SJSA1 (cell line): ENCODE data around the gene FBXL2. TPM values are rescaled to one million over a fixed set of nuclear protein-coding genes. Genes with fewer than 3 reads are reported as not detected.
A peak's percentile ranks its signal among the peaks of the same experiment; 100 is the strongest.
"Not testable (repeated sequence)": the region's sequence is repeated elsewhere in the genome, so short reads cannot be mapped to it uniquely, and the experiment has no call there.

Experiments used
- DNase-seq, 2 experiments: peaks; one replicate each; pipeline ENCODE4 v3.0.0-alpha.2; 2015 to 2020; ENCODE audit warnings: low spot score in 2 of 2, low read depth in 1 of 2
- H3K27ac ChIP-seq: fragments of 250-450 bp; sonication (Bioruptor Pico); 2 replicates; pipeline ENCODE4 v1.5.1; 2020; ENCODE audit warnings: mild to moderate bottlenecking, moderate library complexity
- H3K27me3 ChIP-seq: fragments of 250-450 bp; sonication (Bioruptor Pico); replicated peaks from 2 replicates; pipeline ENCODE4 v1.5.1; 2020; ENCODE audit warnings: mild to moderate bottlenecking, moderate library complexity
- H3K36me3 ChIP-seq: fragments of 250-450 bp; sonication (Bioruptor Pico); 2 replicates; pipeline ENCODE4 v1.5.1; 2020; ENCODE audit warnings: mild to moderate bottlenecking
- H3K4me1 ChIP-seq: fragments of 250-450 bp; sonication (Bioruptor Pico); replicated peaks from 2 replicates; pipeline ENCODE4 v1.6.1; 2021; ENCODE audit warnings: mild to moderate bottlenecking
- H3K4me3 ChIP-seq: fragments of 250-450 bp; sonication (Bioruptor Pico); 2 replicates; pipeline ENCODE4 v1.5.1; 2020; ENCODE audit warnings: mild to moderate bottlenecking
- H3K9me3 ChIP-seq: fragments of 250-450 bp; sonication (Bioruptor Pico); replicated peaks from 2 replicates; pipeline ENCODE4 v1.5.1; 2020; ENCODE audit warnings: mild to moderate bottlenecking
- total RNA-seq: library from RNA; depleted of rRNA; stranded (reverse); fragments of >200 nt; shearing (Covaris generic); gene quantifications from 2 replicates; pipeline ENCODE4 v1.2.3, GENCODE V29; 2014

Gene FBXL2
- total RNA-seq, 1 experiment from 2014 or later, result 11.2 TPM

DNA sequence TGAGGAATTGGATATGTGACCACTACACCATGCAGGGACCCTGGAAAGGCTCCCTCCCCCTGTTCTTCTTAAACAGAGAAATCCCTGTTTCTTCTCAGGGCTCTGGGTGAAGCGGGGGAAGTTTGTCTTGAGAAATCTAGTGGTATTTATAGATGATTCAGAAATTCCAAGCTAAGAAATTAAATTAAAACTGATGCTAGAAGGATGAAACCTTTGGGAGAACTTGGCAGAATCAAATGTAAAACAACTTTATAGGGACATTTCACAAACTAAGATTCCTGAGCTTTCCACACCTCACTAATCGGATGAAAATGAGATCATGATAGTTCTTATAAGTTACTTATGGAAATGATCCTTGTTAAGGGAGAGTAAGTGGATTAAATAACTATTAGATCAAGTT is 54.2 kb downstream of the FBXL2 start:
- Histone ChIP-seq H3K4me3 (no peak overlapping the region), H3K27ac (no peak overlapping the region), H3K27me3 (no peaks in the 10 kb centered on the region), H3K4me1 (no peaks in the 10 kb centered on the region), H3K9me3 (no peaks in the 10 kb centered on the region), H3K36me3 (no peaks in the 10 kb centered on the region)
- DNase-seq, result no peak

DNA sequence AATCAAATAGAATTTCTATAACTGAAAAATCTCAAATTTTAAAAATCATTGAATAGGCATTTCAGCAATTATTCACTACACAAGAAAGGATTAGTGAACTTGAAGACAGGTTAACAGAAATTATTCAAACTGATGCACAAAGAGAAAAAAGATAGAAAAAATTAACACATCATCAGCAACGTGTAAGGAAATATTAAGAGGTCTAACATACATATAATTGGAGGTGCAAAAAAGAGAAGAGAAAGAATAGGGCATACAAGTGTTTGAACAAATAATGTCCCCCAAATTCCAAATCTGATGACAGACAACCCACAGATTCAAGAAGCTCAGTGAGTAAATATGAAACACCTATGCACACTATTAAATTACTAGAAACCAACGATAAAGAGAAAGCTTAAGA is 57.1 kb downstream of the FBXL2 start:
- no peak for DNase-seq
- Histone ChIP-seq H3K27ac (no peak overlapping the region), H3K27me3 (no peaks in the 10 kb centered on the region), H3K4me3 (no peak overlapping the region), H3K36me3 (no peaks in the 10 kb centered on the region), H3K4me1 (no peaks in the 10 kb centered on the region), H3K9me3 (no peaks in the 10 kb centered on the region)

DNA sequence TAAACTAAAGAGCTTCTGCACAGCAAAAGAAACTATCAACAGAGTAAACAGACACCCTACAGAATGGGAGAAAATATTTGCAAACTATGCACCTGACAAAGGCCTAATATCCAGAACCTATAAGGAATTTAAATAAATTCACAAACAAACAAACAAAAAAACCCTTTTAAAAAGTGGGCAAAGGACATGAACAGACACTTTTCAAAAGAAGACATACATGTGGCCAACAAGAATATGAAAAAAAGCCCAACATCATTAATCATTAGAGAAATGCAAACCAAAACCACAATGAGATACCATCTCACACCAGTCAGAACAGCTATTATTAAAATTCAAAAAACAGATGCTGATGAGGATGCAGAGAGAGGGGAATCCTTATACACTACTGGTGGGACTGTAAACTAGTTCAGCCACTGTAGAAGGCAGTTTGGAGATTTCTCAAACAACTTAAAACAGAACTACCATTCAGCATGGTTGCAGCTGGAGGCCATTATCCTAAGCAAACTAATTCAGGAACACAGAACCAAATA is 61.8 kb downstream of the FBXL2 start:
- not testable (repeated sequence) for H3K27ac ChIP-seq, H3K27me3 ChIP-seq

DNA sequence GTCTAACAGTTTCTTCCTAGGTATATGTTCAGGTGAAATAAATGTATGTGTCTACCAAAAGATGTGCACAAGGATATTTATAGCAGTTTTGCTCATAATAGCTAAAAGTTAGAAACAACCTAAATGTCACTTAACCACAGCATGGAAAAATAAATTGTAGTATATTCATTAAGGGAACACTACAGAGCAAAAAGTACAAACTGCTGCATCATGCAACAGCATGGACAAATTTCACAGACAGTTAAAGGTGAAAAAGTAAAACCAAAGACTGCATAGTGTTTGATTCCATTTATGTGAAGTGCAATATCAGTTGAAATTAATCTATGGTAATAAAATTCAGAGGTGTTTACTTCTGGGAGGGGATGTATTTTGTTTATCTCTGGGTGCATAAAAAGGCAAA is 62.5 kb downstream of the FBXL2 start:
- DNase-seq, result no peak
- no peaks in the 10 kb centered on the region for H3K27me3 ChIP-seq
- H3K27ac ChIP-seq, result no peak overlapping the region
- no peaks in the 10 kb centered on the region for H3K36me3 ChIP-seq
- no peak overlapping the region for H3K4me3 ChIP-seq
- H3K4me1 ChIP-seq, result no peaks in the 10 kb centered on the region
- H3K9me3 ChIP-seq, result no peaks in the 10 kb centered on the region

More for the DNA sequence above, 61.8 kb downstream of the FBXL2 start:
- not testable (repeated sequence) for H3K9me3 ChIP-seq, H3K4me3 ChIP-seq, H3K4me1 ChIP-seq, DNase-seq, H3K36me3 ChIP-seq

DNA sequence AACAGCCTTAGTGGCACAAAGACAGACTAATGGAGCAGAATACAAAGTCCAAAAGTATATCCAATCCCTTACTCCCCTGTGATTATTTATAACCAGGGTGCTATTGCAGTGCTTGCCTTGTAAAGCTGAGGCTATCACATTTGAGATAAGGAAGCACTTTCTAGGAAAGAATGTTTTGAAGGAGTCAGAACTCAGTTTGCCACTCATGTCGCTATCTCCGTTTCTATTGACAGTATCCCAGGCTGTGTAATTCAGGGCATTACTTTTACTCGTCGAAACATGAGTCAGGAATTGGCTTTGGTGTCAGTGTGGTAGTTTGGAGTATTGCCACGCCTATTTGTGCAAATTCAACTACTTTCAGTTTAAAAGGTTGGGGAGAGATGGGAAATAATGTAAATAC is 78.4 kb downstream of the FBXL2 start:
- no peak for DNase-seq
- no peaks in the 10 kb centered on the region for H3K27me3 ChIP-seq
- H3K27ac ChIP-seq, result no peak overlapping the region
- H3K4me1 ChIP-seq, result peaks cover 18% of the 10 kb centered on the region
- no peaks in the 10 kb centered on the region for H3K36me3 ChIP-seq
- no peak overlapping the region for H3K4me3 ChIP-seq
- H3K9me3 ChIP-seq, result no peaks in the 10 kb centered on the region

DNA sequence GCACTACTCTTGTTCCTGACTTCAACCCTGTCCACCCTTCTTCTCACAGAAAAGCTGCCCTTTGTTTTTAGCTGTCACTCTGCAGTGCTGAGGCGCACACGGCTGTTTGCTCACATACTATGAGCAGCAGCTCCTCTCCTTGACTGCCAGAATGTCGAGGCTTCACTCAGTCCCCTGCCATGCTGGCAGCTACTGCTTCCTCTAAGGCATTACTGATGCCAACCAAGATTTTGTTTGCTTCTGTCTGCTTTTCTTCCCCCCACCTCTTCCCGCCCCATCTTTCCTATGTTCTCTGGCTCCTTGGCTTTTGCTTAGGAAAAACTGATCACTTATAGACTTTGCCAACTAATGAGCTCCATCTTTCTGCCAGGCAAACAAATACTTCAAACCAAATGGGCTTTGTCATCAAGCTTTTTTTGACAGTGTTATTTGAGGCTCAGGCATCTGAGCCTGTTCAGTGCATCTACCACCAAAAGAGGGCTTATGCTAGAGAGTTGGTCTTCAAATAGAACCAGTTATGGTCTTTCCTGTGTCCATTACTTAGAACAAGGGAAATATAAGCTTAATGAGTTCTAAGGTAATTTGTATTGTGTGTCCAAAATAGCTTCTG is 81.0 kb downstream of the FBXL2 start:
- DNase-seq, result no peak
- peaks cover 27% of the 10 kb centered on the region for H3K4me1 ChIP-seq
- no peak overlapping the region for H3K4me3 ChIP-seq
- no peak overlapping the region for H3K27ac ChIP-seq
- no peaks in the 10 kb centered on the region for H3K9me3 ChIP-seq
- H3K36me3 ChIP-seq, result peaks cover 7% of the 10 kb centered on the region
- no peaks in the 10 kb centered on the region for H3K27me3 ChIP-seq

DNA sequence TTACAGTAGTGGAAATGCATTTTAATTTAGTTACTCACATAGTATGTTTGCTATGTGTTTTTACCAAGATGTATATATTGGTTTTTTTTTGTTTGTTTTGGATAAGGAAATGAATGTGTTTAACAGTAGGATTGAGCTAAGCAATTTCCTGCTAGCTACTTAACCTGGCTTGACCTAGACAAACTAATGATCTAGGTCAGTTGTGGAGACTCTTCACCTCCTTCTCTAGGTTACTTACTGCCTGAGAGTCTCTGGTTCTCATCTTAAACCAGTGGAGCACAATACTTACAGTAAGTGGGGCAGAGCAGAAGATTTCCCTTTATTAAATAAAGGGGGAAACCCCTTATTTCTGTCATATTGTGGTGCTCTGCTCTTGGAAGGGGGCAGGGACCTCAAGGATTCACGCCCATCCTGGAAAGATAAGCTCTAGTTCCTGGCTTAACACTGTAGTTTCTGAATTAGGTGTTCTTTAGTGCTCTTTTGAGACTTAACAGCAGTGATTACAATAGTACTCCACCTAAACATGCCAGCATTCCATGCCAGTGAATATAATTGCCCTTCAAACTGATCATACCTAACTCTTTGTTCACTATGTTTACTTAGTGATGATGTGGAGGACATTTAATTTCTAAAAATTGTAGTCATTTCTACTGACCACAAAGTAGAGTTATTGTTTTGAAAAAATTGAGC is 83.0 kb downstream of the FBXL2 start:
- Histone ChIP-seq H3K36me3 (peaks cover 9% of the 10 kb centered on the region), H3K4me3 (no peak overlapping the region), H3K4me1 (peaks cover 37% of the 10 kb centered on the region), H3K9me3 (no peaks in the 10 kb centered on the region), H3K27me3 (no peaks in the 10 kb centered on the region), H3K27ac (peak overlapping the region; percentile 89)
- peak in 1 of 2 experiments; percentile 71 for DNase-seq

DNA sequence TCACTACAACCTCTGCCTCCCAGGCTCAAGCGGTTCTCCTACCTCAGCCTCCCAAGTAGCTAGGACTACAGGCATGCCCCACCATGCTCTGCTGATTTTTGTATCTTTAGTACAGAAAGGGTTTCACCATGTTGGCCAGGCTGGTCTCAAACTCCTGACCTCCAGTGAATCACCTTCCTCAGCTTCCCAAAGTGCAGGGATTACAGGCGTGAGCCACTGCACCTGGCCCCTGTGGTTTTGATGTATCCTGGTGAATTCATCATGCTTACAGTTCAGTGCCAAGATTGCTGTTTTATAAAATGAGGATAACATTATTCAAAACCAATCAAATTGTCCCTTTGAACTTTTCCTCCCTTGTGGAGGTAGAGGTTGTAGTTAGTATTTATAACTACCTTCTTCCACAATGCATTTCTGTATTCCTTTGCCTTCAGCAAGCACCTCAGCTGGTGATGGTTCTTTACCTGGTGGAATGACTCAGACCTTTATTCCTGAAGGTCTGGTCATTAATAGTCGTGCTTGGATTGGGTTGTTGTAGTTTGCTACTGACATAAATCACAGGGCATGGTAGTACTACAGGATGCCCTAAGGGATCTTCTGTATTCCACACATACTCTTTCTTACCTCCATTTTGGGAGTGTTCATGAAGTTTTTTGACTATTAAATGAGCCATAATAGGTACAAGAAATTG is 86.0 kb downstream of the FBXL2 start:
- H3K36me3 ChIP-seq, result peaks cover 15% of the 10 kb centered on the region
- H3K4me3 ChIP-seq, result no peak overlapping the region
- no peak for DNase-seq
- no peak overlapping the region for H3K27ac ChIP-seq
- H3K9me3 ChIP-seq, result no peaks in the 10 kb centered on the region
- H3K27me3 ChIP-seq, result no peaks in the 10 kb centered on the region
- H3K4me1 ChIP-seq, result peaks cover 30% of the 10 kb centered on the region

DNA sequence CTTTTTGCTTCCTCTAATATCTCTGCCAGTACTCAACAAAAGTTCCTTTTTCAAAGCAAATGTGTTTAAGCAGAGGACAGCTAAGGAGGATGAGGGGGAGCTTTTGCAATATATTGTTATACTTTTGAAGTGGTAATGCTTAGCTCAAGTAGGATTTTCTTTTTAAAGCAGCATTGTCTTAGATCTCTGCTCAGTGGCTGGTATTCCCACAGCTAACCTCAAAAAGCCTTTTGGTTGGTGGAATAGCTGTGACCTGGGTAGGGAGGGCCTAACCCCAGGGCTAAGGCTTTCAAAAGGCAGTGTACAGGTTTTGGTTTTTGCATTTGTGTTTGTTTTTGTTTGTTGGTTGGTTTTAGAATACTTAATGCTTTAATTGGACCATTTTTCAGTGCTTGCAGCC is 86.8 kb downstream of the FBXL2 start:
- no peaks in the 10 kb centered on the region for H3K27me3 ChIP-seq
- no peak for DNase-seq
- H3K36me3 ChIP-seq, result peaks cover 15% of the 10 kb centered on the region
- no peaks in the 10 kb centered on the region for H3K9me3 ChIP-seq
- peaks cover 28% of the 10 kb centered on the region for H3K4me1 ChIP-seq
- H3K4me3 ChIP-seq, result no peak overlapping the region
- H3K27ac ChIP-seq, result no peak overlapping the region

DNA sequence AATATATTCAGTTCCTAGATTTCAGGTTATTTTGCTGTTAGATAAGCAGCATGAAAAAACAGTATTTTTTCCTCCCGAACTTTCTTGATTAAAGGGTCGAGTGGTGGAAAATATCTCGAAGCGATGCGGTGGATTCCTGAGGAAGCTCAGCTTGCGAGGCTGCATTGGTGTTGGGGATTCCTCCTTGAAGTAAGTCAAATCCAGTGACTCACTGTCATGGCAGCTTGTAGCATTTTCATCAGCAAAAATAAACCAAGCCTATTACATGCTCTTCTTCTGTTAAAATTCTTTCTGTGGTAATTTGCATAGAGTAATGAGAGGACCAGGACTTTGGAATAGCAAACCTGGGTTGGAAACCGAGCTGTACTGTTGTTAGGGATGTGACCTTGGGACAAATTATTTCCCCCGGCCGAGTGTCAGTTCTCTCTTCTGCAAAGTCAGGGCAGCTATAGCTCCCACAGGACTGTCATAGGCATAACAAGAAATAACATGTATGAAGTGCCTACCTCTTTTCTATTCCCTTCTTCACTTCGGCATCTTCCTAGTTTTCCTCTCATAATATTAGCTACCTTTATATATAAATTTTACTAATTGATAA is 87.4 kb downstream of the FBXL2 start:
- Histone ChIP-seq H3K27me3 (no peaks in the 10 kb centered on the region), H3K4me1 (peaks cover 28% of the 10 kb centered on the region), H3K36me3 (peaks cover 15% of the 10 kb centered on the region), H3K9me3 (no peaks in the 10 kb centered on the region), H3K4me3 (no peak overlapping the region), H3K27ac (no peak overlapping the region)
- DNase-seq, result peak; percentile 18 to 44

DNA sequence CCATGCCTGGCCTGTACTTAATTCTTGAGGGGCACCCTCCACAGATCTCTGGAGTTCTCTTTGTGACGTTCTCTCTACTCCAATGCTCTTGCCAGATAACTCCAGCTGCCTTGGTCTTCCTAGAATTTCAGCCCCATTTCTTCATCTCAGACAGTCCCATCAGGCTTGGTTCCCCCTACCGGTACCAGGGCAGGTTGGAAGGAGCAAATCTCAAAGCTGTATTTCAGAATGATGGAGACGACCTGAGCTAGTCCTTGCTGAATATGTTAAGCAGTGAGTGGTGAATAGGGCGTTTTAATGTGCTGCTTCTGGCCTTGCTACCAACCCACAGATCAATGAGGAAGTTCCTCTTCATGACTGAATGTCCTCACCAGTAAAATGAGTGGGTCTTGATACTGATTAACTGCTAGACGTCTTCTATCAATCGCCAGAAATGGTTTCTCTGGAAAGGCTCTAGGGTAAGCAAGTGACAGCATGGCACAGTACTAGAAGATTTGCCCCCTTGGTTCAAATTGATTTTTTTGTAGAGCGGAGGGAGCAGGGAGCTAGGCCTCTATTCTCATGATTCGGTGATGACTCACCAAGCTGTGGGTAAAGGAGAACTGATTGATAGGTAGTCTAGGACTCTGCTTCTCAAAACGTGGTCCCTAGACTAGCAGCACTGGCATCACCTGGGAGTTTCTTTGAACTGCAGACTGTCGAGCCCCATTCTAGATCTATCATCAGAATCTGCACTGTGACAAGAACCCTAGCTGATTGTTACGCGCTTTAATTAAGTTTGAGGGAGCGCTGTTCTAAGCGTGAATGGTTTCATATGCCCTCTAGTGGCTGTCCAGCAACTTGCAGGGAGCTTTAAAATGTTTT is 95.2 kb downstream of the FBXL2 start:
- H3K27me3 ChIP-seq, result no peaks in the 10 kb centered on the region
- no peak overlapping the region for H3K27ac ChIP-seq
- peaks cover 6% of the 10 kb centered on the region for H3K4me1 ChIP-seq
- peaks cover 21% of the 10 kb centered on the region for H3K36me3 ChIP-seq
- H3K9me3 ChIP-seq, result no peaks in the 10 kb centered on the region
- DNase-seq, result peak in 1 of 2 experiments; percentile 72
- H3K4me3 ChIP-seq, result no peak overlapping the region

DNA sequence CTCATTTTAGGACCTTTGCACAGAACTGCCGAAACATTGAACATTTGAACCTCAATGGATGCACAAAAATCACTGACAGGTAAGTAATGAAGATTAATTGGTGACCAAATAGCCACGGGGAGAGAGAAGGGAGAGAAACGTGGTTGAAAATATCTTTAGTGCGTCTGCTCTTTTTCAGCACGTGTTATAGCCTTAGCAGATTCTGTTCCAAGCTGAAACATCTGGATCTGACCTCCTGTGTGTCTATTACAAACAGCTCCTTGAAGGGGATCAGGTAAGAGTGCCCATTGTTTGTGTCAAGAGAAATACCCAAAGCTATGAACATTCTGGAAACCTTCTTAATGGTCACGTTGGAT is 95.8 kb downstream of the FBXL2 start:
- Histone ChIP-seq H3K4me3 (no peak overlapping the region), H3K27me3 (no peaks in the 10 kb centered on the region), H3K9me3 (no peaks in the 10 kb centered on the region), H3K27ac (no peak overlapping the region), H3K36me3 (peaks cover 27% of the 10 kb centered on the region), H3K4me1 (peaks cover 10% of the 10 kb centered on the region)
- no peak for DNase-seq

DNA sequence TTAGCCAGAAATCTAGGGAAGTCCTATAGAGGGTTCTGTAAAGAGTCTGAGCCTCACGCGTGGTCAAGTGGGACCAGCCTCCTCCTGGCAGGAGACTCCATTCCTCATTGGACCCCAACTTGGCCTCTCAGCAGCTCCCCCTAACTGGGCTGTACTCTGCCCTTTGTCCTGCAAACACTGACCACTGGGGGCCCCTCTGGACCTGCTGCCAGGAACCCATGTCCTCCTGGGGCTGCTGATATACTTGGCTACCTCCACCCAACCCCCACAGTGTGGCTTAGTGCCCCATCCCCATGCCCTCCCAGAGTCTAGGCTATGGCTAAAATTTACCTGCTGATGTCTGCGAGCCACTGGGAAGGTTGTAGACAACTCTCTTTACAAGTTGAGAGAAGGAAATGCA is 100.2 kb downstream of the FBXL2 start:
- H3K9me3 ChIP-seq, result no peaks in the 10 kb centered on the region
- no peak for DNase-seq
- H3K27ac ChIP-seq, result no peak overlapping the region
- peaks cover 8% of the 10 kb centered on the region for H3K4me1 ChIP-seq
- H3K27me3 ChIP-seq, result no peaks in the 10 kb centered on the region
- H3K4me3 ChIP-seq, result no peak overlapping the region
- H3K36me3 ChIP-seq, result peaks cover 41% of the 10 kb centered on the region
